Nephron progenitor cell (in vitro differentiated cells): ENCODE results near the gene PIAS1.

ENCODE experiments used
- DNase-seq: peaks from one replicate; pipeline ENCODE4 v3.0.0; 2021
- H3K27ac Mint-ChIP-seq: 2 replicates; pipeline ENCODE4 v1.8.0; 2021; ENCODE audit warnings: mild to moderate bottlenecking, moderate library complexity, mixed read lengths
- H3K27me3 Mint-ChIP-seq: 2 replicates; pipeline ENCODE4 v1.8.0; 2021; ENCODE audit warnings: mild to moderate bottlenecking, low read depth, mixed read lengths; ENCODE audit not compliant: poor library complexity
- H3K36me3 Mint-ChIP-seq: 2 replicates; pipeline ENCODE4 v1.8.0; 2021; ENCODE audit warnings: low read depth, mixed read lengths
- H3K4me1 Mint-ChIP-seq: 2 replicates; pipeline ENCODE4 v1.8.0; 2021; ENCODE audit warnings: mixed read lengths
- H3K4me3 Mint-ChIP-seq: 2 replicates; pipeline ENCODE4 v1.8.0; 2021; ENCODE audit warnings: mild to moderate bottlenecking, moderate library complexity, mixed read lengths
- H3K9me3 Mint-ChIP-seq: 2 replicates; pipeline ENCODE4 v1.8.0; 2021; ENCODE audit warnings: mild to moderate bottlenecking, moderate library complexity, mixed read lengths
- CTCF ChIP-seq: fragments of 200-600 bp; sonication (generic); IDR thresholded peaks from 2 replicates; pipeline ENCODE4 v1.5.0; 2021; ENCODE audit warnings: antibody characterized with exemption

Gene PIAS1

GRCh38 chr15:68192804-68193486, 138.8 kb downstream of the PIAS1 start:
- Mint-ChIP-seq H3K36me3 (peaks cover 47% of the 10 kb centered on the region), H3K27me3 (no peaks in the 10 kb centered on the region), H3K9me3 (no peaks in the 10 kb centered on the region), H3K27ac (peak overlapping the region; percentile 89), H3K4me1 (peaks cover 15% of the 10 kb centered on the region), H3K4me3 (no peak overlapping the region)
- no peak for DNase-seq
- TF ChIP-seq CTCF = no peak

GRCh38 chr15:68195336-68196112, 141.4 kb downstream of the PIAS1 start:
- Mint-ChIP-seq H3K36me3 (peaks cover 28% of the 10 kb centered on the region), H3K27ac (peak overlapping the region; percentile 47), H3K27me3 (no peaks in the 10 kb centered on the region), H3K4me3 (no peak overlapping the region), H3K4me1 (peaks cover 32% of the 10 kb centered on the region), H3K9me3 (no peaks in the 10 kb centered on the region)
- TF ChIP-seq CTCF = no peak
- DNase-seq = no peak

- peaks cover 43% of the 10 kb centered on the region for H3K4me1 Mint-ChIP-seq
- no peaks in the 10 kb centered on the region for H3K27me3 Mint-ChIP-seq
- H3K36me3 Mint-ChIP-seq = peaks cover 25% of the 10 kb centered on the region
- H3K4me3 Mint-ChIP-seq = no peak overlapping the region
- DNase-seq = no peak
- no peak for TF ChIP-seq CTCF
- H3K9me3 Mint-ChIP-seq = no peaks in the 10 kb centered on the region
- peak overlapping the region; percentile 51 for H3K27ac Mint-ChIP-seq
Measured at GRCh38 chr15:68196445-68197169, 142.5 kb downstream of the PIAS1 start.

GRCh38 chr15:68197170-68197492, 143.0 kb downstream of the PIAS1 start:
- H3K27ac Mint-ChIP-seq = peak overlapping the region; percentile 51
- H3K27me3 Mint-ChIP-seq = no peaks in the 10 kb centered on the region
- peaks cover 48% of the 10 kb centered on the region for H3K4me1 Mint-ChIP-seq
- TF ChIP-seq CTCF = no peak
- peaks cover 20% of the 10 kb centered on the region for H3K36me3 Mint-ChIP-seq
- no peaks in the 10 kb centered on the region for H3K9me3 Mint-ChIP-seq
- DNase-seq = no peak
- no peak overlapping the region for H3K4me3 Mint-ChIP-seq

- Mint-ChIP-seq H3K4me3 (no peak overlapping the region), H3K27ac (peak overlapping the region; percentile 51)
Measured at GRCh38 chr15:68197661-68198437, 143.7 kb downstream of the PIAS1 start.

More at GRCh38 chr15:68197661-68198437, 143.7 kb downstream of the PIAS1 start:
- H3K4me1 Mint-ChIP-seq = peaks cover 52% of the 10 kb centered on the region
- no peaks in the 10 kb centered on the region for H3K27me3 Mint-ChIP-seq
- H3K9me3 Mint-ChIP-seq = no peaks in the 10 kb centered on the region
- DNase-seq = no peak
- peaks cover 13% of the 10 kb centered on the region for H3K36me3 Mint-ChIP-seq
- TF ChIP-seq CTCF = no peak
